Retinal pigment epithelial cell (primary cell): ENCODE results near the gene PARP14.
"Not testable (repeated sequence)": the region's sequence is repeated elsewhere in the genome, so short reads cannot be mapped to it uniquely, and the experiment has no call there.

Experiments
- DNase-seq: peaks from one replicate; pipeline ENCODE4 v3.0.0-alpha.2; 2010; ENCODE audit warnings: low read depth
- H3K4me3 ChIP-seq: 2 replicates; pipeline ENCODE4 v1.5.1; 2011; ENCODE audit warnings: mild to moderate bottlenecking, low read length, control low read depth, moderate library complexity
- CTCF ChIP-seq: conservative IDR thresholded peaks from 2 replicates; pipeline ENCODE4 v1.5.1; 2011; ENCODE audit warnings: low read depth, low read length, control low read depth, inconsistent platforms

PARP14 gene

GRCh38 chr3:122681284-122681973 is 790 bp downstream of the PARP14 start:
- no peak for TF ChIP-seq CTCF
- H3K4me3 ChIP-seq = peak overlapping the region; percentile 86
- no peak for DNase-seq

- DNase-seq = no peak
- no peak overlapping the region for H3K4me3 ChIP-seq
- no peak for TF ChIP-seq CTCF
Measured at GRCh38 chr3:122681974-122682409, 1.4 kb downstream of the PARP14 start.

- H3K4me3 ChIP-seq, DNase-seq: not testable (repeated sequence)
Measured at GRCh38 chr3:122682778-122683411, 2.3 kb downstream of the PARP14 start.

GRCh38 chr3:122687298-122687697 is 6.7 kb downstream of the PARP14 start:
- no peak for TF ChIP-seq CTCF
- H3K4me3 ChIP-seq = no peak overlapping the region
- DNase-seq = no peak

- no peak for DNase-seq
- no peak for TF ChIP-seq CTCF
- H3K4me3 ChIP-seq = no peak overlapping the region
Measured at GRCh38 chr3:122688996-122689395, 8.4 kb downstream of the PARP14 start.

GRCh38 chr3:122689587-122689986 is 8.9 kb downstream of the PARP14 start:
- no peak overlapping the region for H3K4me3 ChIP-seq
- DNase-seq = no peak
- no peak for TF ChIP-seq CTCF

- H3K4me3 ChIP-seq = no peak overlapping the region
- no peak for DNase-seq
- no peak for TF ChIP-seq CTCF
Measured at GRCh38 chr3:122690096-122690495, 9.5 kb downstream of the PARP14 start.
